WTC11 (cell line): ENCODE results near the gene NAALADL2.

Source experiments
- CTCF ChIP-seq: fragments of 200-600 bp; IDR thresholded peaks from 2 replicates; pipeline ENCODE4 v1.8.0; 2022; ENCODE audit warnings: antibody characterized with exemption
- FOXK1 ChIP-seq: sonication (generic); formaldehyde crosslinking; IDR thresholded peaks from 2 replicates; pipeline ENCODE4 v1.8.0; 2022; ENCODE audit warnings: mild to moderate bottlenecking, moderate library complexity, missing genetic modification reagents
- MLX ChIP-seq: sonication (generic); formaldehyde crosslinking; IDR thresholded peaks from 2 replicates; pipeline ENCODE4 v1.8.1; 2023; ENCODE audit warnings: mild to moderate bottlenecking, missing genetic modification reagents, moderate library complexity
- MYBL2 ChIP-seq: sonication (generic); formaldehyde crosslinking; IDR thresholded peaks from 2 replicates; pipeline ENCODE4 v1.8.1; 2023; ENCODE audit warnings: mild to moderate bottlenecking, moderate library complexity, missing genetic modification reagents
- SP1 ChIP-seq: sonication (generic); formaldehyde crosslinking; conservative IDR thresholded peaks from 2 replicates; pipeline ENCODE4 v1.8.1; 2022; ENCODE audit warnings: missing genetic modification reagents
- TCF7 ChIP-seq: sonication (generic); formaldehyde crosslinking; IDR thresholded peaks from 2 replicates; pipeline ENCODE4 v1.8.0; 2022; ENCODE audit warnings: mild to moderate bottlenecking, low read depth, missing genetic modification reagents, moderate library complexity
- ZNF121 ChIP-seq: sonication (generic); formaldehyde crosslinking; IDR thresholded peaks from 2 replicates; pipeline ENCODE4 v1.8.0; 2023; ENCODE audit warnings: missing genetic modification reagents
- TF ChIP-seq, protein P1 (sequence below): sonication (generic); formaldehyde crosslinking; conservative IDR thresholded peaks from 2 replicates; pipeline ENCODE4 v1.8.1; 2023; ENCODE audit warnings: mild to moderate bottlenecking, low read depth, missing genetic modification reagents, moderate library complexity
- TF ChIP-seq, protein P2 (sequence below): sonication (generic); formaldehyde crosslinking; IDR thresholded peaks from 2 replicates; pipeline ENCODE4 v1.8.1; 2023; ENCODE audit warnings: mild to moderate bottlenecking, missing genetic modification reagents, moderate library complexity
- TF ChIP-seq, protein P3 (sequence below): fragments of 250-450 bp; sonication (Bioruptor Pico); IDR thresholded peaks from 2 replicates; pipeline ENCODE4 v2.1.2; 2022; ENCODE audit warnings: mild to moderate bottlenecking, moderate library complexity

DNA sequence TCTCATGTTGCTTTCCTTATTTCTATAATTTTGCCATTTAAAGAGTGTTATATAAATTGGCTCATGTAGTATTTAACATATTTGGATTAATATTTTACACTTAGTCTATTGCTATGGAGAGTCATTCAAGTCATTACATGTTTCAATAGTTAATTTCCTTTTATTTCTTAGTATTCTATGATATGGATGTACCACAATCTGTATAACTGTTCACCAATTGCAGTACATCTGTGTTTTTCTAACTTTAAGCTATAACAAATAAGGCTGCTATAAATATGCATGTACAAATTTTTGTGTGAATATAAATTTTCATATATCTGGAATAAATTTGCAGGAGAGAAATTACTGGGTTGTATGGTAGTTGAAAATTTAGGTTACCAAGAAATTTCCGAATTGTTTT is 993.4 kb downstream of the NAALADL2 start:
- TF ChIP-seq CTCF (no peak), FOXK1 (CRISPR knock-in tag) (no peak), MLX (CRISPR knock-in tag) (no peak), MYBL2 (CRISPR knock-in tag) (no peak), SP1 (CRISPR knock-in tag) (no peak), ZNF121 (CRISPR knock-in tag) (no peak), TCF7 (CRISPR knock-in tag) (no peak)
- TF ChIP-seq, protein P1, sequence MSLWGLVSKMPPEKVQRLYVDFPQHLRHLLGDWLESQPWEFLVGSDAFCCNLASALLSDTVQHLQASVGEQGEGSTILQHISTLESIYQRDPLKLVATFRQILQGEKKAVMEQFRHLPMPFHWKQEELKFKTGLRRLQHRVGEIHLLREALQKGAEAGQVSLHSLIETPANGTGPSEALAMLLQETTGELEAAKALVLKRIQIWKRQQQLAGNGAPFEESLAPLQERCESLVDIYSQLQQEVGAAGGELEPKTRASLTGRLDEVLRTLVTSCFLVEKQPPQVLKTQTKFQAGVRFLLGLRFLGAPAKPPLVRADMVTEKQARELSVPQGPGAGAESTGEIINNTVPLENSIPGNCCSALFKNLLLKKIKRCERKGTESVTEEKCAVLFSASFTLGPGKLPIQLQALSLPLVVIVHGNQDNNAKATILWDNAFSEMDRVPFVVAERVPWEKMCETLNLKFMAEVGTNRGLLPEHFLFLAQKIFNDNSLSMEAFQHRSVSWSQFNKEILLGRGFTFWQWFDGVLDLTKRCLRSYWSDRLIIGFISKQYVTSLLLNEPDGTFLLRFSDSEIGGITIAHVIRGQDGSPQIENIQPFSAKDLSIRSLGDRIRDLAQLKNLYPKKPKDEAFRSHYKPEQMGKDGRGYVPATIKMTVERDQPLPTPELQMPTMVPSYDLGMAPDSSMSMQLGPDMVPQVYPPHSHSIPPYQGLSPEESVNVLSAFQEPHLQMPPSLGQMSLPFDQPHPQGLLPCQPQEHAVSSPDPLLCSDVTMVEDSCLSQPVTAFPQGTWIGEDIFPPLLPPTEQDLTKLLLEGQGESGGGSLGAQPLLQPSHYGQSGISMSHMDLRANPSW, result no peak
- TF ChIP-seq, protein P2, sequence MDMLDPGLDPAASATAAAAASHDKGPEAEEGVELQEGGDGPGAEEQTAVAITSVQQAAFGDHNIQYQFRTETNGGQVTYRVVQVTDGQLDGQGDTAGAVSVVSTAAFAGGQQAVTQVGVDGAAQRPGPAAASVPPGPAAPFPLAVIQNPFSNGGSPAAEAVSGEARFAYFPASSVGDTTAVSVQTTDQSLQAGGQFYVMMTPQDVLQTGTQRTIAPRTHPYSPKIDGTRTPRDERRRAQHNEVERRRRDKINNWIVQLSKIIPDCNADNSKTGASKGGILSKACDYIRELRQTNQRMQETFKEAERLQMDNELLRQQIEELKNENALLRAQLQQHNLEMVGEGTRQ, result no peak
- TF ChIP-seq, protein P3, sequence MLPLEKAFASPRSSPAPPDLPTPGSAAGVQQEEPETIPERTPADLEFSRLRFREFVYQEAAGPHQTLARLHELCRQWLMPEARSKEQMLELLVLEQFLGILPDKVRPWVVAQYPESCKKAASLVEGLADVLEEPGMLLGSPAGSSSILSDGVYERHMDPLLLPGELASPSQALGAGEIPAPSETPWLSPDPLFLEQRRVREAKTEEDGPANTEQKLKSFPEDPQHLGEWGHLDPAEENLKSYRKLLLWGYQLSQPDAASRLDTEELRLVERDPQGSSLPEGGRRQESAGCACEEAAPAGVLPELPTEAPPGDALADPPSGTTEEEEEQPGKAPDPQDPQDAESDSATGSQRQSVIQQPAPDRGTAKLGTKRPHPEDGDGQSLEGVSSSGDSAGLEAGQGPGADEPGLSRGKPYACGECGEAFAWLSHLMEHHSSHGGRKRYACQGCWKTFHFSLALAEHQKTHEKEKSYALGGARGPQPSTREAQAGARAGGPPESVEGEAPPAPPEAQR (CRISPR knock-in tag), result no peak
